NB4 (cell line): ENCODE data around the gene SATB2.

Experiments used
- DNase-seq: peaks from one replicate; pipeline ENCODE4 v3.0.0; 2010; ENCODE audit warnings: low read depth
- H3K4me3 ChIP-seq: one replicate; pipeline ENCODE4 v1.5.1; 2011; ENCODE audit warnings: mild to moderate bottlenecking, low read depth, low read length, moderate library complexity
- MAX ChIP-seq: IDR thresholded peaks from 2 replicates; pipeline ENCODE4 v1.6.1; 2011; ENCODE audit warnings: low read depth, low read length
- MYC ChIP-seq: IDR thresholded peaks from 2 replicates; pipeline ENCODE4 v1.6.1; 2011; ENCODE audit warnings: low read depth, low read length
- POLR2A ChIP-seq: IDR thresholded peaks from 2 replicates; pipeline ENCODE4 v1.6.1; 2011; ENCODE audit warnings: mild to moderate bottlenecking; ENCODE audit not compliant: insufficient read length; ENCODE audit errors: extremely low read depth
- TF ChIP-seq, protein P1 (sequence below): IDR thresholded peaks from one replicate; pipeline ENCODE4 v1.5.1; 2012; ENCODE audit warnings: low read depth, low read length

SATB2 gene

GRCh38 chr2:199457147-199458008, at the start of gene SATB2:
Gene SATB2, minus strand, starts transcription at chr2:199457939. Its CDS starts 1,902 bp downstream, at chr2:199456037.
- TF ChIP-seq MYC (peak; percentile 24; the same call in 1 of the 2 replicates), POLR2A (peak; percentile 11), MAX (no peak)
- TF ChIP-seq, protein P1, sequence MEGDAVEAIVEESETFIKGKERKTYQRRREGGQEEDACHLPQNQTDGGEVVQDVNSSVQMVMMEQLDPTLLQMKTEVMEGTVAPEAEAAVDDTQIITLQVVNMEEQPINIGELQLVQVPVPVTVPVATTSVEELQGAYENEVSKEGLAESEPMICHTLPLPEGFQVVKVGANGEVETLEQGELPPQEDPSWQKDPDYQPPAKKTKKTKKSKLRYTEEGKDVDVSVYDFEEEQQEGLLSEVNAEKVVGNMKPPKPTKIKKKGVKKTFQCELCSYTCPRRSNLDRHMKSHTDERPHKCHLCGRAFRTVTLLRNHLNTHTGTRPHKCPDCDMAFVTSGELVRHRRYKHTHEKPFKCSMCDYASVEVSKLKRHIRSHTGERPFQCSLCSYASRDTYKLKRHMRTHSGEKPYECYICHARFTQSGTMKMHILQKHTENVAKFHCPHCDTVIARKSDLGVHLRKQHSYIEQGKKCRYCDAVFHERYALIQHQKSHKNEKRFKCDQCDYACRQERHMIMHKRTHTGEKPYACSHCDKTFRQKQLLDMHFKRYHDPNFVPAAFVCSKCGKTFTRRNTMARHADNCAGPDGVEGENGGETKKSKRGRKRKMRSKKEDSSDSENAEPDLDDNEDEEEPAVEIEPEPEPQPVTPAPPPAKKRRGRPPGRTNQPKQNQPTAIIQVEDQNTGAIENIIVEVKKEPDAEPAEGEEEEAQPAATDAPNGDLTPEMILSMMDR, result no peak
- DNase-seq, result peak; percentile 89
- H3K4me3 ChIP-seq, result peak within 1 kb of the TSS; percentile 89

DNA sequence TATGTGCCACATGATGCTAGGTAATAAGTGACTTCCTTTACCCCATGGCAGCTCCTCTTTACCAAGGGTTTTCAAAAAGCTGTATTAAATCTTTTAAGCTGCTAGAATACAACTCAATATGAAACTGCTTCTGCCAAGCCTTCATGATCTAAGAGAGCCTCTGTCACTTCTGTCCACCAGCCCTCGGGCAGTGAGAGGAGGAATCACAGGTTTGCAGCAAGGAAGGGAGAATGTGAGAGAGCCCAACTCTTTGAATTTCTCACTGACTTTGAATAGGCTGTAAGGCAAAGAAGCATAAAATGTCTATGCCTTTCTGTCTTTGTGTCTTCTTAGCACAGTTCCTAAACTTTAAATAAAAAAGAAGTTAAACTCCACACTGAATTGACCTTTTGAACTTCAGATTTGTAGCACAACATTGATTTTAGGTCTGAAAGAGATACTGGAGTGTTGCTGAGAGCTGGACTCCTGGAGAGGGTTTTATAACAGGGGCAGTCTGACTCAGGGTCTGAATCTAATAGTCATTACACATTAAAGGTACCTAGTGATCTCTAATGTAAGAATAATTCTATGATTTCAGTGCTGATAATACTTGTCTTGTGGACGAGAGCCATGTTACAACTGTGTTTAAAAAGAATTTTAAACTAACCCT, 48.1 kb upstream of the SATB2 start:
- TF ChIP-seq MAX, result no peak
- TF ChIP-seq, protein P1, result no peak
- H3K4me3 ChIP-seq, result no peak overlapping the region
- no peak for DNase-seq

DNA sequence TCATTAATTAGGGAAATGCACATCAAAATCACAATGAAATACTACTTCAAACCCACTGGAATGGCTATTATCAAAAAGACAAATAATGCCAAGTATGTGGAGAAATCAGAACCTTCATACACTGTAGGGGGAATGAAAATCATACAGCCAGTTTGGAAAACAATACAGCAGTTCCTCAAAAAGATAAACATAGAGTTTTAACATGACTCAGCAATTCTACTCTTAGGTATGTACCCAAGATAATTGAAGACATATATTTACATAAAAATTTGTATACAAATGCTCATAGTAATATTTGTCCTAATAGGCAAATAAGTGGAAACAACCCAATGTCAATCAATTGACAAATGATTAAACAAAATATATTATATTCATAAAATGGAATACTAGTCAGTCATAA, 45.4 kb upstream of the SATB2 start:
- no peak overlapping the region for H3K4me3 ChIP-seq

GRCh38 chr2:199499005-199499404, 41.3 kb upstream of the SATB2 start:
- H3K4me3 ChIP-seq, result no peak overlapping the region
- DNase-seq, result no peak
- no peak for TF ChIP-seq MAX
- TF ChIP-seq, protein P1, result no peak
- no peak for TF ChIP-seq MYC
- no peak for TF ChIP-seq POLR2A

More for the DNA sequence above, 45.4 kb upstream of the SATB2 start:
- TF ChIP-seq POLR2A, result no peak
- TF ChIP-seq MAX, result no peak
- no peak for DNase-seq

DNA sequence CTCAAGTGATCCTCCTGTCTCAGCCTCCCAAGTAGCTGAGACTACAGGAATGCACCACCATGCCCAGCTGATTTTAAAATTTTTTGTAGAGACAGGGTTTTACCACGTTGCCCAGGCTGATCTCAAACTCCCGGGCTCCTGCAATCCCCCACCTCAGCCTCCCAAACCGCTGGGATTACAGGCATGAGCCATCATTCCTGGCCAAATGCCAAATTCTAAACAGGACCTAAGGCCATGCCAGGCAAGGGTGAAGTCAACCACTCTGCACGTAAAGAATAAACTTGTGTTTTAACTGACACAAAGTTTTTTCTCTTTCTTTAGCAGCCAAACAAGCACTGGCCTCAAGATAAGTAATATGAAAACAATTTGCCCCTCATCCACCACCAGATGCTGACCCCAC, 37.4 kb upstream of the SATB2 start:
- no peak for DNase-seq
- no peak overlapping the region for H3K4me3 ChIP-seq
- TF ChIP-seq MYC (no peak), POLR2A (no peak), MAX (no peak)
- TF ChIP-seq, protein P1, result no peak

- TF ChIP-seq MYC (no peak), MAX (no peak), POLR2A (no peak)
- TF ChIP-seq, protein P1, result no peak
- no peak for DNase-seq
- no peak overlapping the region for H3K4me3 ChIP-seq
Measured at GRCh38 chr2:199490049-199490448, 32.3 kb upstream of the SATB2 start.
